NCI-H69 (cell line): ENCODE data around the gene OGFR.
A peak's percentile ranks its signal among the peaks of the same experiment; 100 is the strongest.
"Not testable (repeated sequence)": the region's sequence is repeated elsewhere in the genome, so short reads cannot be mapped to it uniquely, and the experiment has no call there.

Experiments
- DNase-seq: peaks from one replicate; lab custom pipeline; 2025; lab: John Stamatoyannopoulos, UW

Gene OGFR

GRCh38 chr20:62839816-62840215, 35.2 kb downstream of the OGFR start:
- no peak for DNase-seq

GRCh38 chr20:62840244-62841197, 35.9 kb downstream of the OGFR start:
- peak; percentile 11 for DNase-seq

- DNase-seq = no peak
Measured at GRCh38 chr20:62841705-62842212, 37.1 kb downstream of the OGFR start.

- DNase-seq = no peak
Measured at GRCh38 chr20:62843656-62844055, 39.0 kb downstream of the OGFR start.

- DNase-seq = no peak
Measured at GRCh38 chr20:62844182-62844581, 39.5 kb downstream of the OGFR start.

- no peak for DNase-seq
Measured at GRCh38 chr20:62845416-62846160, 41.0 kb downstream of the OGFR start.

- no peak for DNase-seq
Measured at GRCh38 chr20:62846166-62846890, 41.7 kb downstream of the OGFR start.

GRCh38 chr20:62848917-62849316, 44.3 kb downstream of the OGFR start:
- DNase-seq = not testable (repeated sequence)

- DNase-seq = no peak
Measured at GRCh38 chr20:62849431-62849830, 44.8 kb downstream of the OGFR start.

GRCh38 chr20:62850333-62850974, 45.8 kb downstream of the OGFR start:
- no peak for DNase-seq

GRCh38 chr20:62852196-62852595, 47.6 kb downstream of the OGFR start:
- no peak for DNase-seq

GRCh38 chr20:62852841-62853240, 48.2 kb downstream of the OGFR start:
- no peak for DNase-seq

- not testable (repeated sequence) for DNase-seq
Measured at GRCh38 chr20:62853304-62853703, 48.7 kb downstream of the OGFR start.

- no peak for DNase-seq
Measured at GRCh38 chr20:62854121-62854520, 49.5 kb downstream of the OGFR start.

GRCh38 chr20:62855120-62855519, 50.5 kb downstream of the OGFR start:
- DNase-seq = no peak

GRCh38 chr20:62856931-62857619, 52.4 kb downstream of the OGFR start:
- no peak for DNase-seq

GRCh38 chr20:62858058-62858830, 53.6 kb downstream of the OGFR start:
- DNase-seq = no peak

- no peak for DNase-seq
Measured at GRCh38 chr20:62859721-62860120, 55.1 kb downstream of the OGFR start.

- DNase-seq = peak; percentile 32
Measured at GRCh38 chr20:62860391-62860923, 55.8 kb downstream of the OGFR start.
